Panc1 (cell line): ENCODE results near the gene KCTD19.

Experiments used
- POLR2AphosphoS5 ChIP-seq: IDR thresholded peaks from 2 replicates; pipeline ENCODE4 v1.6.1; 2012; ENCODE audit warnings: mild to moderate bottlenecking, low read depth, low read length, moderate library complexity
- TCF7L2 ChIP-seq: IDR thresholded peaks from 2 replicates; pipeline ENCODE4 v1.6.1; 2011; ENCODE audit warnings: mild to moderate bottlenecking, low read depth, low read length, inconsistent platforms
- TF ChIP-seq, protein P1 (sequence below): fragments of 450-650 bp; IDR thresholded peaks from 2 replicates; pipeline ENCODE4 v1.5.1; 2017; ENCODE audit warnings: mild to moderate bottlenecking
- TF ChIP-seq, protein P2 (sequence below), 2 experiments: IDR thresholded peaks; 2 replicates each; pipeline ENCODE4 v1.6.1; 2011 to 2012; ENCODE audit warnings: low read depth in 2 of 2, control low read depth in 1 of 2, low read length in 1 of 2, mild to moderate bottlenecking in 1 of 2, moderate library complexity in 1 of 2; ENCODE audit not compliant: insufficient read depth in 1 of 2

GRCh38 chr16:67281536-67282446 is 44.8 kb downstream of the KCTD19 start:
- TF ChIP-seq, protein P1, sequence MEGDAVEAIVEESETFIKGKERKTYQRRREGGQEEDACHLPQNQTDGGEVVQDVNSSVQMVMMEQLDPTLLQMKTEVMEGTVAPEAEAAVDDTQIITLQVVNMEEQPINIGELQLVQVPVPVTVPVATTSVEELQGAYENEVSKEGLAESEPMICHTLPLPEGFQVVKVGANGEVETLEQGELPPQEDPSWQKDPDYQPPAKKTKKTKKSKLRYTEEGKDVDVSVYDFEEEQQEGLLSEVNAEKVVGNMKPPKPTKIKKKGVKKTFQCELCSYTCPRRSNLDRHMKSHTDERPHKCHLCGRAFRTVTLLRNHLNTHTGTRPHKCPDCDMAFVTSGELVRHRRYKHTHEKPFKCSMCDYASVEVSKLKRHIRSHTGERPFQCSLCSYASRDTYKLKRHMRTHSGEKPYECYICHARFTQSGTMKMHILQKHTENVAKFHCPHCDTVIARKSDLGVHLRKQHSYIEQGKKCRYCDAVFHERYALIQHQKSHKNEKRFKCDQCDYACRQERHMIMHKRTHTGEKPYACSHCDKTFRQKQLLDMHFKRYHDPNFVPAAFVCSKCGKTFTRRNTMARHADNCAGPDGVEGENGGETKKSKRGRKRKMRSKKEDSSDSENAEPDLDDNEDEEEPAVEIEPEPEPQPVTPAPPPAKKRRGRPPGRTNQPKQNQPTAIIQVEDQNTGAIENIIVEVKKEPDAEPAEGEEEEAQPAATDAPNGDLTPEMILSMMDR: no peak
- TF ChIP-seq POLR2AphosphoS5: no peak
- no peak for TF ChIP-seq TCF7L2
- TF ChIP-seq, protein P2, sequence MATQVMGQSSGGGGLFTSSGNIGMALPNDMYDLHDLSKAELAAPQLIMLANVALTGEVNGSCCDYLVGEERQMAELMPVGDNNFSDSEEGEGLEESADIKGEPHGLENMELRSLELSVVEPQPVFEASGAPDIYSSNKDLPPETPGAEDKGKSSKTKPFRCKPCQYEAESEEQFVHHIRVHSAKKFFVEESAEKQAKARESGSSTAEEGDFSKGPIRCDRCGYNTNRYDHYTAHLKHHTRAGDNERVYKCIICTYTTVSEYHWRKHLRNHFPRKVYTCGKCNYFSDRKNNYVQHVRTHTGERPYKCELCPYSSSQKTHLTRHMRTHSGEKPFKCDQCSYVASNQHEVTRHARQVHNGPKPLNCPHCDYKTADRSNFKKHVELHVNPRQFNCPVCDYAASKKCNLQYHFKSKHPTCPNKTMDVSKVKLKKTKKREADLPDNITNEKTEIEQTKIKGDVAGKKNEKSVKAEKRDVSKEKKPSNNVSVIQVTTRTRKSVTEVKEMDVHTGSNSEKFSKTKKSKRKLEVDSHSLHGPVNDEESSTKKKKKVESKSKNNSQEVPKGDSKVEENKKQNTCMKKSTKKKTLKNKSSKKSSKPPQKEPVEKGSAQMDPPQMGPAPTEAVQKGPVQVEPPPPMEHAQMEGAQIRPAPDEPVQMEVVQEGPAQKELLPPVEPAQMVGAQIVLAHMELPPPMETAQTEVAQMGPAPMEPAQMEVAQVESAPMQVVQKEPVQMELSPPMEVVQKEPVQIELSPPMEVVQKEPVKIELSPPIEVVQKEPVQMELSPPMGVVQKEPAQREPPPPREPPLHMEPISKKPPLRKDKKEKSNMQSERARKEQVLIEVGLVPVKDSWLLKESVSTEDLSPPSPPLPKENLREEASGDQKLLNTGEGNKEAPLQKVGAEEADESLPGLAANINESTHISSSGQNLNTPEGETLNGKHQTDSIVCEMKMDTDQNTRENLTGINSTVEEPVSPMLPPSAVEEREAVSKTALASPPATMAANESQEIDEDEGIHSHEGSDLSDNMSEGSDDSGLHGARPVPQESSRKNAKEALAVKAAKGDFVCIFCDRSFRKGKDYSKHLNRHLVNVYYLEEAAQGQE (IDR thresholded peaks at IDR 0.05; ENCODE audit: insufficient read depth in 1 of 2, low read depth in 2 of 2, low read length in 1 of 2): no peak
